WTC11 (cell line): Measurements from ENCODE around the gene SOCS6. TPM values are rescaled to one million over a fixed set of nuclear protein-coding genes. Genes with fewer than 3 reads are reported as not detected.

ENCODE experiments used
- ATAC-seq: fragments of 200-7000 bp; cut with Tn5 transposase; 2 replicates; pipeline ENCODE4 v1.10.0; 2021; ENCODE audit warnings: mild to moderate bottlenecking, moderate library complexity
- CTCF ChIA-PET: fragments of 300-600 bp; sonication (Branson Sonifier 250); formaldehyde crosslinking; loops from one replicate; lab custom pipeline; 2021; ENCODE audit warnings: antibody characterized with exemption; lab: Charles Lee
- POLR2A ChIA-PET: fragments of 350-600 bp; sonication (Branson Sonifier 250); formaldehyde crosslinking; loops from one replicate; lab custom pipeline; 2021; ENCODE audit warnings: antibody characterized with exemption; lab: Charles Lee
- DNase-seq: peaks from one replicate; pipeline ENCODE4 v3.0.0; 2021; ENCODE audit warnings: low spot score
- H3K27ac Mint-ChIP-seq: 2 replicates; pipeline ENCODE4 v1.8.0; 2021; ENCODE audit warnings: mixed read lengths
- H3K27me3 Mint-ChIP-seq: 2 replicates; pipeline ENCODE4 v1.8.0; 2021; ENCODE audit warnings: low read depth, mild to moderate bottlenecking, moderate library complexity, mixed read lengths
- H3K36me3 Mint-ChIP-seq: 2 replicates; pipeline ENCODE4 v1.8.0; 2021; ENCODE audit warnings: mixed read lengths
- H3K4me1 Mint-ChIP-seq: 2 replicates; pipeline ENCODE4 v1.8.0; 2022; ENCODE audit warnings: mixed read lengths
- H3K4me3 Mint-ChIP-seq: 2 replicates; pipeline ENCODE4 v1.8.0; 2021; ENCODE audit warnings: mild to moderate bottlenecking, moderate library complexity, mixed read lengths
- H3K9me3 Mint-ChIP-seq: 2 replicates; pipeline ENCODE4 v1.8.0; 2021; ENCODE audit warnings: mixed read lengths
- AFF4 ChIP-seq: sonication (generic); formaldehyde crosslinking; IDR thresholded peaks from 2 replicates; pipeline ENCODE4 v1.8.1; 2023; ENCODE audit warnings: mild to moderate bottlenecking, missing genetic modification reagents, borderline replicate concordance
- CREM ChIP-seq: sonication (generic); formaldehyde crosslinking; IDR thresholded peaks from 2 replicates; pipeline ENCODE4 v1.8.1; 2022; ENCODE audit warnings: mild to moderate bottlenecking, missing genetic modification reagents, moderate library complexity
- FOXJ3 ChIP-seq: sonication (generic); formaldehyde crosslinking; IDR thresholded peaks from 2 replicates; pipeline ENCODE4 v1.9.0; 2021; ENCODE audit warnings: missing genetic modification reagents, mild to moderate bottlenecking, borderline replicate concordance
- JUN ChIP-seq: sonication (generic); formaldehyde crosslinking; IDR thresholded peaks from 2 replicates; pipeline ENCODE4 v1.8.0; 2023; ENCODE audit warnings: mild to moderate bottlenecking, missing genetic modification reagents
- MLX ChIP-seq: sonication (generic); formaldehyde crosslinking; IDR thresholded peaks from 2 replicates; pipeline ENCODE4 v1.8.1; 2023; ENCODE audit warnings: mild to moderate bottlenecking, missing genetic modification reagents, moderate library complexity
- NFATC4 ChIP-seq: fragments of 250-450 bp; sonication (Bioruptor Pico); IDR thresholded peaks from 2 replicates; pipeline ENCODE4 v1.9.0; 2021; ENCODE audit warnings: mild to moderate bottlenecking
- NR3C1 ChIP-seq: sonication (generic); formaldehyde crosslinking; conservative IDR thresholded peaks from 2 replicates; pipeline ENCODE4 v1.8.1; 2023; ENCODE audit warnings: low read depth, mild to moderate bottlenecking, missing genetic modification reagents
- SOX15 ChIP-seq: fragments of 250-450 bp; sonication (Bioruptor Pico); IDR thresholded peaks from 2 replicates; pipeline ENCODE4 v1.9.0; 2021; ENCODE audit warnings: mild to moderate bottlenecking
- SP1 ChIP-seq: sonication (generic); formaldehyde crosslinking; conservative IDR thresholded peaks from 2 replicates; pipeline ENCODE4 v1.8.1; 2022; ENCODE audit warnings: missing genetic modification reagents
- USF2 ChIP-seq: sonication (generic); formaldehyde crosslinking; IDR thresholded peaks from 2 replicates; pipeline ENCODE4 v1.8.1; 2023; ENCODE audit warnings: mild to moderate bottlenecking, missing genetic modification reagents, moderate library complexity
- ZNF232 ChIP-seq: sonication (generic); formaldehyde crosslinking; IDR thresholded peaks from 2 replicates; pipeline ENCODE4 v1.8.0; 2022; ENCODE audit warnings: mild to moderate bottlenecking, missing genetic modification reagents
- ZNF416 ChIP-seq: fragments of 250-450 bp; sonication (Bioruptor Pico); IDR thresholded peaks from 2 replicates; pipeline ENCODE4 v1.9.0; 2021; ENCODE audit warnings: mild to moderate bottlenecking, inconsistent platforms
- ZNF423 ChIP-seq: fragments of 250-450 bp; sonication (Bioruptor Pico); IDR thresholded peaks from 2 replicates; pipeline ENCODE4 v2.1.2; 2022; ENCODE audit warnings: mild to moderate bottlenecking, moderate library complexity
- ZNF671 ChIP-seq: fragments of 250-450 bp; sonication (Bioruptor Pico); IDR thresholded peaks from 2 replicates; pipeline ENCODE4 v1.8.0; 2021; ENCODE audit warnings: mild to moderate bottlenecking
- ZSCAN18 ChIP-seq: fragments of 250-450 bp; sonication (Bioruptor Pico); IDR thresholded peaks from 2 replicates; pipeline ENCODE4 v2.1.2; 2022; ENCODE audit warnings: mild to moderate bottlenecking, moderate library complexity
- total RNA-seq: library from RNA; stranded (reverse); gene quantifications from 3 replicates; pipeline ENCODE4 v1.2.3, GENCODE V29; 2021
- TF ChIP-seq, protein P1 (sequence below): fragments of 250-450 bp; sonication (Bioruptor Pico); IDR thresholded peaks from 2 replicates; pipeline ENCODE4 v1.9.0; 2021; ENCODE audit warnings: moderate library complexity, mild to moderate bottlenecking, inconsistent platforms, borderline replicate concordance
- TF ChIP-seq, protein P2 (sequence below): sonication (generic); formaldehyde crosslinking; IDR thresholded peaks from 2 replicates; pipeline ENCODE4 v1.8.1; 2022; ENCODE audit warnings: missing genetic modification reagents, borderline replicate concordance
- TF ChIP-seq, protein P3 (sequence below): fragments of 250-450 bp; sonication (Bioruptor Pico); IDR thresholded peaks from 2 replicates; pipeline ENCODE4 v1.9.0; 2021; ENCODE audit warnings: mild to moderate bottlenecking, borderline replicate concordance
- TF ChIP-seq, protein P4 (sequence below): sonication (generic); formaldehyde crosslinking; IDR thresholded peaks from 2 replicates; pipeline ENCODE4 v1.8.1; 2023; ENCODE audit warnings: mild to moderate bottlenecking, missing genetic modification reagents

The SOCS6 gene
- total RNA-seq, 1 experiment from 2014 or later = 16.5 TPM

GRCh38 chr18:70368903-70369302, 80.1 kb downstream of the SOCS6 start:
- H3K4me3 Mint-ChIP-seq = no peak overlapping the region
- POLR2A ChIA-PET = no interaction called here
- peaks cover 8% of the 10 kb centered on the region for H3K9me3 Mint-ChIP-seq

More at GRCh38 chr18:70368903-70369302, 80.1 kb downstream of the SOCS6 start:
- TF ChIP-seq, protein P1, sequence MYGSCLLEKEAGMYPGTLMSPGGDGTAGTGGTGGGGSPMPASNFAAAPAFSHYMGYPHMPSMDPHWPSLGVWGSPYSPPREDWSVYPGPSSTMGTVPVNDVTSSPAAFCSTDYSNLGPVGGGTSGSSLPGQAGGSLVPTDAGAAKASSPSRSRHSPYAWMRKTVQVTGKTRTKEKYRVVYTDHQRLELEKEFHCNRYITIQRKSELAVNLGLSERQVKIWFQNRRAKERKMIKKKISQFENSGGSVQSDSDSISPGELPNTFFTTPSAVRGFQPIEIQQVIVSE (CRISPR knock-in tag) = no peak
- no peak for TF ChIP-seq ZNF416
- TF ChIP-seq, protein P2, sequence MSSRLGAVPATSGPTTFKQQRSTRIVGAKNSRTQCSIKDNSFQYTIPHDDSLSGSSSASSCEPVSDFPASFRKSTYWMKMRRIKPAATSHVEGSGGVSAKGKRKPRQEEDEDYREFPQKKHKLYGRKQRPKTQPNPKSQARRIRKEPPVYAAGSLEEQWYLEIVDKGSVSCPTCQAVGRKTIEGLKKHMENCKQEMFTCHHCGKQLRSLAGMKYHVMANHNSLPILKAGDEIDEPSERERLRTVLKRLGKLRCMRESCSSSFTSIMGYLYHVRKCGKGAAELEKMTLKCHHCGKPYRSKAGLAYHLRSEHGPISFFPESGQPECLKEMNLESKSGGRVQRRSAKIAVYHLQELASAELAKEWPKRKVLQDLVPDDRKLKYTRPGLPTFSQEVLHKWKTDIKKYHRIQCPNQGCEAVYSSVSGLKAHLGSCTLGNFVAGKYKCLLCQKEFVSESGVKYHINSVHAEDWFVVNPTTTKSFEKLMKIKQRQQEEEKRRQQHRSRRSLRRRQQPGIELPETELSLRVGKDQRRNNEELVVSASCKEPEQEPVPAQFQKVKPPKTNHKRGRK (CRISPR knock-in tag) = no peak
- no peak for TF ChIP-seq FOXJ3
- TF ChIP-seq ZSCAN18 (CRISPR knock-in tag) = no peak
- TF ChIP-seq MLX (CRISPR knock-in tag) = no peak
- TF ChIP-seq, protein P3, sequence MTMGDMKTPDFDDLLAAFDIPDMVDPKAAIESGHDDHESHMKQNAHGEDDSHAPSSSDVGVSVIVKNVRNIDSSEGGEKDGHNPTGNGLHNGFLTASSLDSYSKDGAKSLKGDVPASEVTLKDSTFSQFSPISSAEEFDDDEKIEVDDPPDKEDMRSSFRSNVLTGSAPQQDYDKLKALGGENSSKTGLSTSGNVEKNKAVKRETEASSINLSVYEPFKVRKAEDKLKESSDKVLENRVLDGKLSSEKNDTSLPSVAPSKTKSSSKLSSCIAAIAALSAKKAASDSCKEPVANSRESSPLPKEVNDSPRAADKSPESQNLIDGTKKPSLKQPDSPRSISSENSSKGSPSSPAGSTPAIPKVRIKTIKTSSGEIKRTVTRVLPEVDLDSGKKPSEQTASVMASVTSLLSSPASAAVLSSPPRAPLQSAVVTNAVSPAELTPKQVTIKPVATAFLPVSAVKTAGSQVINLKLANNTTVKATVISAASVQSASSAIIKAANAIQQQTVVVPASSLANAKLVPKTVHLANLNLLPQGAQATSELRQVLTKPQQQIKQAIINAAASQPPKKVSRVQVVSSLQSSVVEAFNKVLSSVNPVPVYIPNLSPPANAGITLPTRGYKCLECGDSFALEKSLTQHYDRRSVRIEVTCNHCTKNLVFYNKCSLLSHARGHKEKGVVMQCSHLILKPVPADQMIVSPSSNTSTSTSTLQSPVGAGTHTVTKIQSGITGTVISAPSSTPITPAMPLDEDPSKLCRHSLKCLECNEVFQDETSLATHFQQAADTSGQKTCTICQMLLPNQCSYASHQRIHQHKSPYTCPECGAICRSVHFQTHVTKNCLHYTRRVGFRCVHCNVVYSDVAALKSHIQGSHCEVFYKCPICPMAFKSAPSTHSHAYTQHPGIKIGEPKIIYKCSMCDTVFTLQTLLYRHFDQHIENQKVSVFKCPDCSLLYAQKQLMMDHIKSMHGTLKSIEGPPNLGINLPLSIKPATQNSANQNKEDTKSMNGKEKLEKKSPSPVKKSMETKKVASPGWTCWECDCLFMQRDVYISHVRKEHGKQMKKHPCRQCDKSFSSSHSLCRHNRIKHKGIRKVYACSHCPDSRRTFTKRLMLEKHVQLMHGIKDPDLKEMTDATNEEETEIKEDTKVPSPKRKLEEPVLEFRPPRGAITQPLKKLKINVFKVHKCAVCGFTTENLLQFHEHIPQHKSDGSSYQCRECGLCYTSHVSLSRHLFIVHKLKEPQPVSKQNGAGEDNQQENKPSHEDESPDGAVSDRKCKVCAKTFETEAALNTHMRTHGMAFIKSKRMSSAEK (CRISPR knock-in tag) = no peak
- no peak for TF ChIP-seq ZNF423
- no peak for TF ChIP-seq USF2
- TF ChIP-seq, protein P4, sequence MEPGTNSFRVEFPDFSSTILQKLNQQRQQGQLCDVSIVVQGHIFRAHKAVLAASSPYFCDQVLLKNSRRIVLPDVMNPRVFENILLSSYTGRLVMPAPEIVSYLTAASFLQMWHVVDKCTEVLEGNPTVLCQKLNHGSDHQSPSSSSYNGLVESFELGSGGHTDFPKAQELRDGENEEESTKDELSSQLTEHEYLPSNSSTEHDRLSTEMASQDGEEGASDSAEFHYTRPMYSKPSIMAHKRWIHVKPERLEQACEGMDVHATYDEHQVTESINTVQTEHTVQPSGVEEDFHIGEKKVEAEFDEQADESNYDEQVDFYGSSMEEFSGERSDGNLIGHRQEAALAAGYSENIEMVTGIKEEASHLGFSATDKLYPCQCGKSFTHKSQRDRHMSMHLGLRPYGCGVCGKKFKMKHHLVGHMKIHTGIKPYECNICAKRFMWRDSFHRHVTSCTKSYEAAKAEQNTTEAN (CRISPR knock-in tag) = no peak
- TF ChIP-seq SP1 = no peak
- TF ChIP-seq ZNF671 (CRISPR knock-in tag) = no peak
- TF ChIP-seq NFATC4 (CRISPR knock-in tag) = no peak
- no peak for TF ChIP-seq JUN (CRISPR knock-in tag)
- TF ChIP-seq SOX15 (CRISPR knock-in tag) = no peak
- TF ChIP-seq ZNF232 (CRISPR knock-in tag) = no peak
- no peak for TF ChIP-seq CREM
- TF ChIP-seq NR3C1 (CRISPR knock-in tag) = no peak
- TF ChIP-seq AFF4 (CRISPR knock-in tag) = no peak
- no peaks in the 10 kb centered on the region for H3K36me3 Mint-ChIP-seq
- no peak for DNase-seq
- no peak for ATAC-seq
- H3K27ac Mint-ChIP-seq = no peak overlapping the region
- peaks cover 30% of the 10 kb centered on the region for H3K4me1 Mint-ChIP-seq
- no peaks in the 10 kb centered on the region for H3K27me3 Mint-ChIP-seq
- CTCF ChIA-PET = no interaction called here
